GM12892 (cell line): ENCODE results near the gene PCK1.

Experiments
- POLR2A ChIP-seq: IDR thresholded peaks from 2 replicates; pipeline ENCODE4 v1.6.1; 2011; ENCODE audit warnings: low read depth, low read length, control low read depth
- POLR2AphosphoS5 ChIP-seq: IDR thresholded peaks from 2 replicates; pipeline ENCODE4 v1.6.1; 2011; ENCODE audit warnings: low read depth, low read length, control low read depth

GRCh38 chr20:57563522-57563921 lies 2.6 kb downstream of the PCK1 start:
- no peak for TF ChIP-seq POLR2A
- TF ChIP-seq POLR2AphosphoS5, result no peak
